HEK293T (cell line): Measurements from ENCODE around the gene TMEM132D.
"Not testable (repeated sequence)": the region's sequence is repeated elsewhere in the genome, so short reads cannot be mapped to it uniquely, and the experiment has no call there.

Experiments used
- CTCF ChIA-PET: fragments of 350-600 bp; formaldehyde crosslinking; extraction: SDS; loops from one replicate; lab custom pipeline; 2021; ENCODE audit warnings: antibody characterized with exemption, inconsistent platforms; lab: Yijun Ruan, JAX
- POLR2A ChIA-PET: fragments of 350-600 bp; formaldehyde crosslinking; extraction: SDS; loops from one replicate; lab custom pipeline; 2020; ENCODE audit warnings: antibody characterized with exemption, inconsistent platforms; lab: Yijun Ruan, JAX
- DNase-seq: peaks from one replicate; pipeline ENCODE4 v3.0.0; 2012; ENCODE audit warnings: mixed read lengths; ENCODE audit errors: extremely low spot score
- ARNT ChIP-seq: fragments of 450-650 bp; IDR thresholded peaks from 2 replicates; pipeline ENCODE4 v1.6.1; 2017; ENCODE audit warnings: mild to moderate bottlenecking
- BHLHE40 ChIP-seq: fragments of 450-650 bp; IDR thresholded peaks from 2 replicates; pipeline ENCODE4 v1.6.1; 2016; ENCODE audit warnings: mild to moderate bottlenecking, moderate library complexity, borderline replicate concordance
- CTBP1 ChIP-seq: fragments of 450-650 bp; IDR thresholded peaks from 2 replicates; pipeline ENCODE4 v1.6.1; 2016; ENCODE audit warnings: borderline replicate concordance
- ELF4 ChIP-seq: fragments of 450-650 bp; IDR thresholded peaks from 2 replicates; pipeline ENCODE4 v1.6.1; 2017; ENCODE audit warnings: antibody characterized with exemption
- FOXA1 ChIP-seq: fragments of 450-650 bp; IDR thresholded peaks from 2 replicates; pipeline ENCODE4 v1.6.1; 2016; ENCODE audit warnings: mild to moderate bottlenecking
- FOXK2 ChIP-seq: fragments of 450-650 bp; IDR thresholded peaks from 2 replicates; pipeline ENCODE4 v1.6.1; 2016; ENCODE audit warnings: mild to moderate bottlenecking
- FOXM1 ChIP-seq: fragments of 450-650 bp; IDR thresholded peaks from 2 replicates; pipeline ENCODE4 v1.6.1; 2017; ENCODE audit warnings: mild to moderate bottlenecking, borderline replicate concordance
- HDGF ChIP-seq: fragments of 450-650 bp; IDR thresholded peaks from 2 replicates; pipeline ENCODE4 v1.6.1; 2017; ENCODE audit warnings: antibody characterized with exemption, borderline replicate concordance
- L3MBTL2 ChIP-seq: fragments of 450-650 bp; conservative IDR thresholded peaks from 2 replicates; pipeline ENCODE4 v1.6.1; 2016; ENCODE audit warnings: mild to moderate bottlenecking
- LEF1 ChIP-seq: fragments of 450-650 bp; IDR thresholded peaks from 2 replicates; pipeline ENCODE4 v1.6.1; 2017; ENCODE audit warnings: mild to moderate bottlenecking, borderline replicate concordance
- NFRKB ChIP-seq: fragments of 450-650 bp; IDR thresholded peaks from 2 replicates; pipeline ENCODE4 v1.6.1; 2016; ENCODE audit warnings: mild to moderate bottlenecking, moderate library complexity
- PKNOX1 ChIP-seq: fragments of 450-650 bp; IDR thresholded peaks from 2 replicates; pipeline ENCODE4 v1.6.1; 2016
- SP1 ChIP-seq: fragments of 450-650 bp; IDR thresholded peaks from 2 replicates; pipeline ENCODE4 v1.6.1; 2017
- SUZ12 ChIP-seq: fragments of 450-650 bp; IDR thresholded peaks from 2 replicates; pipeline ENCODE4 v1.6.1; 2016; ENCODE audit warnings: mild to moderate bottlenecking
- TARDBP ChIP-seq: fragments of 450-650 bp; IDR thresholded peaks from 2 replicates; pipeline ENCODE4 v1.6.1; 2016
- ZNF384 ChIP-seq: fragments of 450-650 bp; IDR thresholded peaks from 2 replicates; pipeline ENCODE4 v1.6.1; 2016

Gene TMEM132D

GRCh38 chr12:129201029-129201428 is 702.8 kb downstream of the TMEM132D start:
- DNase-seq = no peak
- TF ChIP-seq ARNT (no peak), TARDBP (no peak), FOXM1 (no peak), BHLHE40 (no peak), FOXK2 (no peak)
- ChIA-PET POLR2A (no interaction called here), CTCF (no interaction called here)

GRCh38 chr12:129200576-129200975 is 703.2 kb downstream of the TMEM132D start:
- DNase-seq = no peak
- POLR2A ChIA-PET = no interaction called here
- TF ChIP-seq SUZ12 = no peak
- CTCF ChIA-PET = no interaction called here

GRCh38 chr12:129196927-129197326 is 706.9 kb downstream of the TMEM132D start:
- CTCF ChIA-PET = no interaction called here
- DNase-seq = no peak
- TF ChIP-seq LEF1 = no peak
- no peak for TF ChIP-seq ARNT
- TF ChIP-seq FOXA1 = no peak
- TF ChIP-seq ELF4 = no peak
- TF ChIP-seq ZNF384 = no peak
- TF ChIP-seq FOXM1 = no peak
- no peak for TF ChIP-seq PKNOX1
- no peak for TF ChIP-seq TARDBP
- no peak for TF ChIP-seq FOXK2
- no peak for TF ChIP-seq NFRKB
- POLR2A ChIA-PET = no interaction called here

- no peak for DNase-seq
- TF ChIP-seq PKNOX1 (no peak), BHLHE40 (no peak), SP1 (no peak), FOXA1 (no peak), ARNT (no peak), ZNF384 (no peak), CTBP1 (no peak), ELF4 (no peak), FOXK2 (no peak), SUZ12 (no peak), FOXM1 (no peak), L3MBTL2 (no peak), LEF1 (no peak)
- POLR2A ChIA-PET = no interaction called here
- CTCF ChIA-PET = interaction anchor here (0.6 kb wide), 1 partner anchor 1121 kb away, joined by 3 read pairs; no protein-coding TSS in a partner anchor
Observed at GRCh38 chr12:129195081-129195480, 708.7 kb downstream of the TMEM132D start.

- DNase-seq = no peak
- ChIA-PET CTCF (no interaction called here), POLR2A (no interaction called here)
- TF ChIP-seq L3MBTL2 (no peak), LEF1 (no peak), FOXM1 (no peak), SP1 (no peak), ARNT (no peak), HDGF (no peak), TARDBP (no peak), FOXA1 (no peak), SUZ12 (no peak), NFRKB (no peak), ELF4 (no peak), FOXK2 (no peak), CTBP1 (no peak), BHLHE40 (no peak), ZNF384 (no peak), PKNOX1 (no peak)
Observed at GRCh38 chr12:129193263-129193871, 710.5 kb downstream of the TMEM132D start.

- DNase-seq = no peak
- no peak for TF ChIP-seq HDGF
- TF ChIP-seq SUZ12 = no peak
- ChIA-PET CTCF (no interaction called here), POLR2A (no interaction called here)
Observed at GRCh38 chr12:129190827-129191226, 713.0 kb downstream of the TMEM132D start.

- POLR2A ChIA-PET, CTCF ChIA-PET, DNase-seq: not testable (repeated sequence)
Observed at GRCh38 chr12:129189879-129190278, 713.9 kb downstream of the TMEM132D start.

- CTCF ChIA-PET = no interaction called here
- POLR2A ChIA-PET = no interaction called here
- DNase-seq = no peak
- no peak for TF ChIP-seq LEF1
- no peak for TF ChIP-seq SUZ12
- no peak for TF ChIP-seq NFRKB
- TF ChIP-seq FOXM1 = no peak
- no peak for TF ChIP-seq ELF4
- no peak for TF ChIP-seq HDGF
- TF ChIP-seq SP1 = no peak
- TF ChIP-seq PKNOX1 = no peak
Observed at GRCh38 chr12:129186952-129187351, 716.9 kb downstream of the TMEM132D start.
